PC-3 (cell line): ENCODE results near the gene BMP7. TPM values are rescaled to one million over a fixed set of nuclear protein-coding genes. Genes with fewer than 3 reads are reported as not detected.

Source experiments
- ATAC-seq: fragments of 200-7000 bp; cut with Tn5 transposase; 2 replicates; pipeline ENCODE4 v1.9.1; 2020; ENCODE audit warnings: mild to moderate bottlenecking, moderate library complexity
- BruUV-seq: library from RNA; stranded (reverse); fragments of 400-500 nt; replicated peaks from 2 replicates; lab custom pipeline; 2021; lab: Mats Ljungman, UMichigan
- CTCF ChIA-PET: fragments of 300-600 bp; sonication (Branson Sonifier 250); formaldehyde crosslinking; loops from one replicate; lab custom pipeline; 2022; ENCODE audit warnings: antibody characterized with exemption; lab: Charles Lee
- POLR2A ChIA-PET: fragments of 300-600 bp; sonication (Branson Sonifier 250); formaldehyde crosslinking; loops from one replicate; lab custom pipeline; 2022; ENCODE audit warnings: antibody characterized with exemption; ENCODE audit not compliant: unreplicated experiment; lab: Charles Lee
- DNase-seq: peaks from one replicate; pipeline ENCODE4 v3.0.0-alpha.2; 2015
- H2AFZ ChIP-seq: fragments of 300-600 bp; sonication (generic); 2 replicates; pipeline ENCODE4 v1.6.0; 2016; ENCODE audit warnings: antibody characterized with exemption, low read length
- H3F3A ChIP-seq: fragments of 300-600 bp; sonication (generic); one replicate; pipeline ENCODE4 v1.6.0; 2017; ENCODE audit warnings: antibody characterized with exemption, low read length, control low read depth, mild to moderate bottlenecking; ENCODE audit not compliant: unreplicated experiment
- H3K27ac ChIP-seq: fragments of 300-600 bp; sonication (generic); 2 replicates; pipeline ENCODE4 v1.5.1; 2016; ENCODE audit warnings: mild to moderate bottlenecking, low read length
- H3K27me3 ChIP-seq: fragments of 300-600 bp; sonication (generic); 2 replicates; pipeline ENCODE4 v1.6.1; 2016; ENCODE audit warnings: low read length, mixed read lengths
- H3K36me3 ChIP-seq: fragments of 300-600 bp; sonication (generic); 2 replicates; pipeline ENCODE4 v1.6.1; 2016; ENCODE audit warnings: low read depth, mixed run types, low read length, mixed read lengths
- H3K4me1 ChIP-seq: fragments of 300-600 bp; sonication (generic); 2 replicates; pipeline ENCODE4 v1.5.1; 2016; ENCODE audit warnings: low read length; ENCODE audit not compliant: insufficient read depth
- H3K4me2 ChIP-seq: fragments of 300-600 bp; sonication (generic); 2 replicates; pipeline ENCODE4 v1.6.0; 2016; ENCODE audit warnings: low read length
- H3K4me3 ChIP-seq: fragments of 300-600 bp; sonication (generic); 2 replicates; pipeline ENCODE4 v1.5.1; 2016; ENCODE audit warnings: mild to moderate bottlenecking, low read length, mixed read lengths
- H3K79me2 ChIP-seq: fragments of 300-600 bp; sonication (generic); 2 replicates; pipeline ENCODE4 v1.6.1; 2017; ENCODE audit warnings: low read length, mixed read lengths
- H3K9ac ChIP-seq: fragments of 300-600 bp; sonication (generic); 2 replicates; pipeline ENCODE4 v1.6.0; 2016; ENCODE audit warnings: mild to moderate bottlenecking, low read length
- H3K9me2 ChIP-seq: fragments of 300-600 bp; sonication (generic); replicated peaks from 2 replicates; pipeline ENCODE4 v1.6.1; 2016; ENCODE audit warnings: mixed run types, low read length, mixed read lengths
- H3K9me3 ChIP-seq: fragments of 300-600 bp; sonication (generic); 2 replicates; pipeline ENCODE4 v1.6.1; 2016; ENCODE audit warnings: low read length, mixed read lengths
- H4K20me1 ChIP-seq: fragments of 300-600 bp; sonication (generic); 2 replicates; pipeline ENCODE4 v1.6.1; 2016; ENCODE audit warnings: low read length, mixed read lengths
- CTCF ChIP-seq: fragments of 300-600 bp; sonication (generic); conservative IDR thresholded peaks from 2 replicates; pipeline ENCODE4 v1.5.1; 2017; ENCODE audit warnings: antibody characterized with exemption, low read depth, mild to moderate bottlenecking, low read length
- EZH2 ChIP-seq: fragments of 300-600 bp; sonication (generic); IDR thresholded peaks from one replicate; pipeline ENCODE4 v1.6.1; 2017; ENCODE audit warnings: antibody characterized with exemption, mild to moderate bottlenecking, low read length; ENCODE audit not compliant: unreplicated experiment
- EZH2phosphoT487 ChIP-seq: fragments of 300-600 bp; sonication (generic); IDR thresholded peaks from 2 replicates; pipeline ENCODE4 v1.6.1; 2018; ENCODE audit warnings: mild to moderate bottlenecking, antibody characterized with exemption, low read length, borderline replicate concordance
- intact Hi-C: fragments of 100-400 bp; cut with micrococcal nuclease; formaldehyde crosslinking; loops from 2 replicates; pipeline ENCODE4 v1.9.0; 2023
- total RNA-seq: library from RNA; depleted of rRNA; stranded (reverse); fragments of >200 nt; gene quantifications from 2 replicates; pipeline ENCODE4 v1.2.3, GENCODE V29; 2014

Gene BMP7
- total RNA-seq, 1 experiment from 2014 or later: not detected

- intact Hi-C loops: no loop called here
- Histone ChIP-seq H3K4me1 (no peaks in the 10 kb centered on the region), H3K9me2 (no peaks in the 10 kb centered on the region), H3K27me3 (peaks cover 53% of the 10 kb centered on the region), H3K9me3 (no peaks in the 10 kb centered on the region), H3K36me3 (no peaks in the 10 kb centered on the region), H3K4me2 (no peak overlapping the region), H3K27ac (no peak overlapping the region), H2AFZ (no peak overlapping the region), H3F3A (no peaks in the 10 kb centered on the region), H3K9ac (no peak overlapping the region), H4K20me1 (no peaks in the 10 kb centered on the region), H3K4me3 (no peak overlapping the region), H3K79me2 (no peaks in the 10 kb centered on the region)
- ATAC-seq (no peak), DNase-seq (no peak)
- no TSS peak for BruUV-seq
- ChIA-PET POLR2A (no interaction called here), CTCF (no interaction called here)
- TF ChIP-seq CTCF: no peak
- TF ChIP-seq EZH2: no peak
- no peak for TF ChIP-seq EZH2phosphoT487
Measured at GRCh38 chr20:57159945-57160610, 106.4 kb downstream of the BMP7 start.

GRCh38 chr20:57159193-57159851 lies 107.1 kb downstream of the BMP7 start:
- no peaks in the 10 kb centered on the region for H3K36me3 ChIP-seq
- H3K9me2 ChIP-seq: no peaks in the 10 kb centered on the region
- intact Hi-C loops: no loop called here
- H3K27me3 ChIP-seq: peaks cover 58% of the 10 kb centered on the region
- no peak overlapping the region for H3K4me3 ChIP-seq
- DNase-seq: no peak
- H3K79me2 ChIP-seq: no peaks in the 10 kb centered on the region
- ATAC-seq: no peak
- no TSS peak for BruUV-seq
- no peaks in the 10 kb centered on the region for H3F3A ChIP-seq
- H2AFZ ChIP-seq: no peak overlapping the region
- H3K9me3 ChIP-seq: no peaks in the 10 kb centered on the region
- no peaks in the 10 kb centered on the region for H4K20me1 ChIP-seq
- POLR2A ChIA-PET: no interaction called here
- no peak overlapping the region for H3K4me2 ChIP-seq
- no peak for TF ChIP-seq EZH2phosphoT487
- no peak for TF ChIP-seq EZH2
- TF ChIP-seq CTCF: no peak
- H3K9ac ChIP-seq: no peak overlapping the region
- no peak overlapping the region for H3K27ac ChIP-seq
- no peaks in the 10 kb centered on the region for H3K4me1 ChIP-seq
- CTCF ChIA-PET: interaction anchor here (0.5 kb wide), 1 partner anchor 956 kb away, joined by 3 read pairs; no protein-coding TSS in a partner anchor

GRCh38 chr20:57158474-57158873 lies 108.0 kb downstream of the BMP7 start:
- H3K4me2 ChIP-seq: no peak overlapping the region
- no TSS peak for BruUV-seq
- ATAC-seq: no peak

More at GRCh38 chr20:57158474-57158873, 108.0 kb downstream of the BMP7 start:
- Histone ChIP-seq H3K4me3 (no peak overlapping the region), H3K9ac (no peak overlapping the region), H3K9me2 (no peaks in the 10 kb centered on the region), H4K20me1 (no peaks in the 10 kb centered on the region), H3K4me1 (no peaks in the 10 kb centered on the region), H2AFZ (no peak overlapping the region), H3K79me2 (no peaks in the 10 kb centered on the region), H3K9me3 (no peaks in the 10 kb centered on the region), H3K27ac (no peak overlapping the region), H3K36me3 (no peaks in the 10 kb centered on the region), H3F3A (no peaks in the 10 kb centered on the region), H3K27me3 (peaks cover 58% of the 10 kb centered on the region)
- POLR2A ChIA-PET: no interaction called here
- CTCF ChIA-PET: no interaction called here
- no peak for DNase-seq
- intact Hi-C loops: no loop called here
- TF ChIP-seq CTCF (no peak), EZH2 (no peak), EZH2phosphoT487 (no peak)
